Smooth muscle cell (in vitro differentiated cells): ENCODE results near the gene CAPN15. TPM values are rescaled to one million over a fixed set of nuclear protein-coding genes. Genes with fewer than 3 reads are reported as not detected.

Experiments
- DNase-seq: peaks from one replicate; lab custom pipeline; 2025; ENCODE audit not compliant: unreplicated experiment; lab: John Stamatoyannopoulos, UW
- H2AFZ ChIP-seq: fragments of 200-600 bp; sonication (generic); 2 replicates; pipeline ENCODE4 v1.6.0; 2016; ENCODE audit warnings: antibody characterized with exemption, low read depth, mild to moderate bottlenecking
- H3F3A ChIP-seq: fragments of 200-600 bp; sonication (generic); 2 replicates; pipeline ENCODE4 v1.6.0; 2017; ENCODE audit warnings: antibody characterized with exemption, low read depth
- H3K27ac ChIP-seq: fragments of 200-600 bp; sonication (generic); 2 replicates; pipeline ENCODE4 v1.5.1; 2016; ENCODE audit warnings: low read depth, mild to moderate bottlenecking
- H3K27me3 ChIP-seq: fragments of 200-600 bp; sonication (generic); 2 replicates; pipeline ENCODE4 v1.6.1; 2016; ENCODE audit warnings: low read depth, mild to moderate bottlenecking
- H3K36me3 ChIP-seq: fragments of 200-600 bp; sonication (generic); 2 replicates; pipeline ENCODE4 v1.5.1; 2016; ENCODE audit warnings: low read depth
- H3K4me1 ChIP-seq: fragments of 200-600 bp; sonication (generic); 2 replicates; pipeline ENCODE4 v1.5.1; 2016; ENCODE audit warnings: low read depth
- H3K4me2 ChIP-seq: fragments of 200-600 bp; sonication (generic); 2 replicates; pipeline ENCODE4 v1.6.0; 2016; ENCODE audit warnings: mild to moderate bottlenecking
- H3K4me3 ChIP-seq: fragments of 200-600 bp; sonication (generic); 2 replicates; pipeline ENCODE4 v1.5.1; 2016; ENCODE audit warnings: mild to moderate bottlenecking
- H3K79me2 ChIP-seq: fragments of 200-600 bp; sonication (generic); 2 replicates; pipeline ENCODE4 v1.6.0; 2016; ENCODE audit warnings: low read depth, mild to moderate bottlenecking
- H3K9ac ChIP-seq: fragments of 200-600 bp; sonication (generic); 2 replicates; pipeline ENCODE4 v1.6.0; 2016; ENCODE audit warnings: low read depth
- H3K9me3 ChIP-seq: fragments of 200-600 bp; sonication (generic); replicated peaks from 2 replicates; pipeline ENCODE4 v1.5.1; 2016; ENCODE audit warnings: low read depth
- H4K20me1 ChIP-seq: fragments of 200-600 bp; sonication (generic); 2 replicates; pipeline ENCODE4 v1.6.0; 2016; ENCODE audit warnings: low read depth
- CTCF ChIP-seq: fragments of 200-600 bp; sonication (generic); IDR thresholded peaks from 2 replicates; pipeline ENCODE4 v1.5.1; 2017; ENCODE audit warnings: borderline replicate concordance, mild to moderate bottlenecking, antibody characterized with exemption; ENCODE audit not compliant: insufficient read depth, poor library complexity, severe bottlenecking
- WGBS: methylation state at CpG from one replicate; pipeline ENCODE4 v1.1.7; 2016; ENCODE audit warnings: low lambda C conversion rate; 5-methylcytosine and 5-hydroxymethylcytosine counted together
- polyA plus RNA-seq: library from polyadenylated mRNA; unstranded; fragments of >200 nt; fragmentation: Nextera tagmentation; extraction: Ambion mirVana; gene quantifications from 2 replicates; pipeline ENCODE4 v1.2.1, GENCODE V29; 2016
- total RNA-seq: library from RNA; depleted of rRNA; stranded (reverse); fragments of >200 nt; gene quantifications from 2 replicates; pipeline ENCODE4 v1.2.3, GENCODE V29; 2014

Gene CAPN15
- total and polyA plus RNA-seq, 2 experiments from 2014 or later, result 14.7 to 18.7 TPM

- Histone ChIP-seq H3K79me2 (no peaks in the 10 kb centered on the region), H4K20me1 (no peaks in the 10 kb centered on the region), H3K27ac (no peak overlapping the region), H3K27me3 (peaks cover 10% of the 10 kb centered on the region), H3K9me3 (no peaks in the 10 kb centered on the region), H2AFZ (no peak overlapping the region), H3F3A (no peaks in the 10 kb centered on the region), H3K4me1 (no peaks in the 10 kb centered on the region), H3K4me3 (no peak overlapping the region), H3K9ac (no peak overlapping the region), H3K4me2 (no peak overlapping the region), H3K36me3 (no peaks in the 10 kb centered on the region)
- no peak for DNase-seq
- 99% methylated on average over 28 of the region's 33 CpGs for WGBS
- no peak for TF ChIP-seq CTCF
Measured at GRCh38 chr16:553601-554296, 26.2 kb downstream of the CAPN15 start.

- Histone ChIP-seq H3K9me3 (no peaks in the 10 kb centered on the region), H3K4me3 (no peak overlapping the region), H3K79me2 (no peaks in the 10 kb centered on the region), H3K27me3 (peaks cover 16% of the 10 kb centered on the region), H3K36me3 (no peaks in the 10 kb centered on the region), H4K20me1 (no peaks in the 10 kb centered on the region), H3K4me2 (no peak overlapping the region), H3F3A (no peaks in the 10 kb centered on the region), H3K9ac (no peak overlapping the region), H3K4me1 (no peaks in the 10 kb centered on the region), H3K27ac (no peak overlapping the region), H2AFZ (no peak overlapping the region)
- DNase-seq, result no peak
- 93% methylated on average over 10 of the region's 11 CpGs for WGBS
- no peak for TF ChIP-seq CTCF
Measured at GRCh38 chr16:554297-554621, 26.7 kb downstream of the CAPN15 start.

DNA sequence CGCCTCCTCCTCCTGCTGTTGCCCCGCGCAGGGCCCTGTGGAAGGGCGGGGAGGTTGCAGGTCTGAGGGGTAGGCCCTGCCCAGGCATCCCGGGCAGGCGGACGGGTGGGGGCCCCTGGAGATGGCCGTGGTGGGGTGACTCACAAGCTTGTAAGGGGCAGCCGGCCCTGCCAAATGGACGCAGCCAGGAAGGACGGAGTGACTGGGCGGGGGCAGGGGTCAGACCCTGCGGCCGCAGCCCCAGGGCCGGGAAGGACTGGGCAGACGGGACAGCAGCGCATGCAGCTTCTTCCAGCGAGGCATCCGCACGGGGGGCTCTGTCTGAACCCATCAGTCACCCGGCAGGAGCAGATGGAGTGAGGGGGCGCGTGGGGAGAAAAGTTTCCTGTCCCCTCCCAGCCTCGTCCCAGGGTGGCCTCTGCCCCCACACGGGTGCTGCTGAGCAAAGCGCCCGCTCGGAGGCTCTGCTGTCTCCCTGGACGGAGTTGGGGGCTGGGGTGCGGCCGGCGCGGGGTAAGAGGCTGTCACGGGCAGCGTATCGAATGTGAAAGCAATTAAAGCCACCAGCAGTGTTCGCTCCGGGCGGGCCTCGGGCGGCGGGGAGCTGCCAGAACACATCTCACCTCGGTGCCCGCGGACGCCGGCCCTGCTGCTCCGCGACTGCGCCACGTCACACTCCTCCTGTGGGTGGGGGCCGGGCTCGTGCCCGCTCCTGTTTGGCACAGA is 27.3 kb downstream of the CAPN15 start:
- no peaks in the 10 kb centered on the region for H3K36me3 ChIP-seq
- H4K20me1 ChIP-seq, result no peaks in the 10 kb centered on the region
- no peak overlapping the region for H3K4me2 ChIP-seq
- no peaks in the 10 kb centered on the region for H3K4me1 ChIP-seq
- no peak overlapping the region for H3K27ac ChIP-seq
- no peak overlapping the region for H3K4me3 ChIP-seq
- H2AFZ ChIP-seq, result no peak overlapping the region
- WGBS, result 89% methylated on average over 54 of the region's 54 CpGs
- DNase-seq, result no peak
- no peaks in the 10 kb centered on the region for H3K9me3 ChIP-seq
- H3K79me2 ChIP-seq, result no peaks in the 10 kb centered on the region
- no peak for TF ChIP-seq CTCF
- no peaks in the 10 kb centered on the region for H3F3A ChIP-seq
- peaks cover 21% of the 10 kb centered on the region for H3K27me3 ChIP-seq
- H3K9ac ChIP-seq, result no peak overlapping the region
